ENCODE data around the gene ELOA2.
"Not testable (repeated sequence)": the region's sequence is repeated elsewhere in the genome, so short reads cannot be mapped to it uniquely, and the experiment has no call there.

Gene ELOA2

GRCh38 chr18:47035156-47035671 lies at the start of gene ELOA2:
Gene ELOA2 (minus strand): TSS chr18:47035621. CDS start chr18:47035264, 357 bp downstream.
- DNase-seq (ENCODE audit: low spot score): no peak

- no peak for DNase-seq (ENCODE audit: low spot score)
These were observed 46.2 kb upstream of the ELOA2 start for GRCh38 chr18:47081578-47081977.

- no peak for DNase-seq (ENCODE audit: low spot score)
These were observed 45.5 kb upstream of the ELOA2 start for GRCh38 chr18:47080872-47081271.

GRCh38 chr18:47077111-47077510 lies 41.7 kb upstream of the ELOA2 start:
- no peak for DNase-seq (ENCODE audit: low spot score)

- DNase-seq (ENCODE audit: low spot score): no peak
These were observed 39.9 kb upstream of the ELOA2 start for GRCh38 chr18:47075098-47075883.

GRCh38 chr18:47067648-47068047 lies 32.2 kb upstream of the ELOA2 start:
- DNase-seq (ENCODE audit: low spot score): no peak

- DNase-seq (ENCODE audit: low spot score): no peak
These were observed 27.7 kb upstream of the ELOA2 start for GRCh38 chr18:47063096-47063495.

- no peak for DNase-seq (ENCODE audit: low spot score)
These were observed 27.1 kb upstream of the ELOA2 start for GRCh38 chr18:47062471-47062870.

- DNase-seq (ENCODE audit: low spot score): no peak
These were observed 18.9 kb upstream of the ELOA2 start for GRCh38 chr18:47054369-47054768.

- peak; percentile 25 for DNase-seq (ENCODE audit: low spot score)
These were observed 15.0 kb upstream of the ELOA2 start for GRCh38 chr18:47050468-47050867.

- no peak for DNase-seq (ENCODE audit: low spot score)
These were observed 5.6 kb upstream of the ELOA2 start for GRCh38 chr18:47040982-47041381.

GRCh38 chr18:47036927-47037578 lies 1.6 kb upstream of the ELOA2 start:
- no peak for DNase-seq (ENCODE audit: low spot score)

- peak; percentile 53 for DNase-seq (ENCODE audit: low spot score)
These were observed 965 bp upstream of the ELOA2 start for GRCh38 chr18:47036298-47036874.

- not testable (repeated sequence) for DNase-seq (ENCODE audit: low spot score)
These were observed 830 bp downstream of the ELOA2 start for GRCh38 chr18:47034591-47034990.

- no peak for DNase-seq (ENCODE audit: low spot score)
These were observed 2.5 kb downstream of the ELOA2 start for GRCh38 chr18:47032945-47033344.

- DNase-seq (ENCODE audit: low spot score): not testable (repeated sequence)
These were observed 4.5 kb downstream of the ELOA2 start for GRCh38 chr18:47030887-47031286.

GRCh38 chr18:47029684-47030353 lies 5.6 kb downstream of the ELOA2 start:
- DNase-seq (ENCODE audit: low spot score): not testable (repeated sequence)

GRCh38 chr18:47028738-47029137 lies 6.7 kb downstream of the ELOA2 start:
- DNase-seq (ENCODE audit: low spot score): not testable (repeated sequence)

GRCh38 chr18:47025557-47026174 lies 9.8 kb downstream of the ELOA2 start:
- not testable (repeated sequence) for DNase-seq (ENCODE audit: low spot score)

GRCh38 chr18:47023769-47024465 lies 11.5 kb downstream of the ELOA2 start:
- not testable (repeated sequence) for DNase-seq (ENCODE audit: low spot score)

- not testable (repeated sequence) for DNase-seq (ENCODE audit: low spot score)
These were observed 12.6 kb downstream of the ELOA2 start for GRCh38 chr18:47022821-47023220.
